Gastroesophageal sphincter (tissue), 4 donors: ENCODE results near the gene CACNA1C. TPM values are rescaled to one million over a fixed set of nuclear protein-coding genes. Genes with fewer than 3 reads are reported as not detected.

ENCODE experiments used
- ATAC-seq: fragments of 150-250 bp; one replicate; pipeline ENCODE4 v1.9.1; 2016; ENCODE audit warnings: mild to moderate bottlenecking, moderate library complexity
- H3K27ac ChIP-seq, 4 donors: fragments of 200-600 bp; sonication (generic) in 3 of 4; 1 replicate in 3 of 4; 2 replicates in 1 of 4; pipeline ENCODE4 v1.5.1; 2016 to 2019
- H3K27me3 ChIP-seq: fragments of 200-600 bp; sonication (generic); one replicate; pipeline ENCODE4 v1.5.1; 2019
- H3K36me3 ChIP-seq, 2 donors: fragments of 200-600 bp; sonication (generic); one replicate each; pipeline ENCODE4 v1.5.1; 2019; ENCODE audit warnings: control low read depth in 1 of 2
- H3K4me1 ChIP-seq, 3 donors: fragments of 200-600 bp; sonication (generic); 1 replicate in 2 of 3; 2 replicates in 1 of 3; pipeline ENCODE4 v1.5.1; 2016 to 2019; ENCODE audit warnings: control low read depth in 2 of 3
- H3K4me3 ChIP-seq, 2 donors: fragments of 200-600 bp; sonication (generic); one replicate each; pipeline ENCODE4 v1.5.1; 2019; ENCODE audit warnings: mild to moderate bottlenecking in 1 of 2, moderate library complexity in 1 of 2
- H3K9me3 ChIP-seq, 3 donors: fragments of 200-600 bp; sonication (generic); one replicate each; pipeline ENCODE4 v1.5.1; 2017 to 2019; ENCODE audit warnings: control low read depth in 2 of 3
- CTCF ChIP-seq, 4 experiments: fragments of 200-600 bp in 2 of 4; fragments of 450-650 bp in 2 of 4; sonication (generic) in 1 of 4; IDR thresholded peaks; one replicate each; pipeline ENCODE4 v1.5.1; 2017 to 2019; ENCODE audit warnings: antibody characterized with exemption in 4 of 4, mild to moderate bottlenecking in 2 of 4, moderate library complexity in 2 of 4
- EP300 ChIP-seq: sonication (generic); formaldehyde crosslinking; IDR thresholded peaks from one replicate; pipeline ENCODE4 v1.6.1; 2017; ENCODE audit warnings: antibody characterized with exemption, mild to moderate bottlenecking
- POLR2A ChIP-seq, 2 donors: fragments of 450-650 bp; IDR thresholded peaks; one replicate each; pipeline ENCODE4 v1.6.1; 2017; ENCODE audit warnings: antibody characterized with exemption in 2 of 2, mild to moderate bottlenecking in 2 of 2, moderate library complexity in 1 of 2
- POLR2AphosphoS5 ChIP-seq: sonication (generic); formaldehyde crosslinking; IDR thresholded peaks from one replicate; pipeline ENCODE4 v1.6.1; 2017; ENCODE audit warnings: antibody characterized with exemption
- WGBS, 2 donors: methylation state at CpG; one replicate each; pipeline ENCODE4 v1.1.5; 2018; ENCODE audit warnings: low coverage in 1 of 2; 5-methylcytosine and 5-hydroxymethylcytosine counted together
- total RNA-seq, 4 donors: library from RNA; depleted of rRNA; stranded (reverse); fragments of >200 nt; gene quantifications; one replicate each; pipeline ENCODE4 v1.1.0, GENCODE V29; 2016

The CACNA1C gene
- total RNA-seq, 4 donors from 2014 or later, result 22.9 to 96.2 (median 41.4) TPM

GRCh38 chr12:2509137-2509536 is 456.4 kb downstream of the CACNA1C start:
- TF ChIP-seq POLR2A (IDR thresholded peaks at IDR 0.05) (no peak), EP300 (no peak), CTCF (IDR thresholded peaks at IDR 0.05) (no peak)
- H3K36me3 ChIP-seq, result peaks cover 0 to 54% of the 10 kb centered on the region in 2 donors
- H3K4me1 ChIP-seq, result no peaks in the 10 kb centered on the region
- H3K27me3 ChIP-seq, result no peaks in the 10 kb centered on the region
- no peaks in the 10 kb centered on the region for H3K9me3 ChIP-seq
- ATAC-seq, result no peak
- 94 to 95% methylated on average over 2 to 5 of the region's 5 CpGs for whole genome bisulfite sequencing, 2 donors
- no peak overlapping the region for H3K4me3 ChIP-seq
- H3K27ac ChIP-seq, result no peak overlapping the region

- no peaks in the 10 kb centered on the region for H3K9me3 ChIP-seq
- no peak for TF ChIP-seq POLR2AphosphoS5
- no peak for TF ChIP-seq EP300
- H3K4me1 ChIP-seq, result no peaks in the 10 kb centered on the region
- no peak overlapping the region for H3K4me3 ChIP-seq
- H3K36me3 ChIP-seq, result peaks cover 0 to 54% of the 10 kb centered on the region in 2 donors
- no peaks in the 10 kb centered on the region for H3K27me3 ChIP-seq
- no peak overlapping the region for H3K27ac ChIP-seq
- WGBS, 2 donors, result 83% methylated on average over 4 of the region's 5 CpGs; no CpG with 5 or more reads in 1 of the 2 donors
- no peak for ATAC-seq
These were observed 457.3 kb downstream of the CACNA1C start for GRCh38 chr12:2510045-2510444.

GRCh38 chr12:2513141-2514037 is 460.6 kb downstream of the CACNA1C start:
- no peaks in the 10 kb centered on the region for H3K27me3 ChIP-seq
- no peak overlapping the region for H3K27ac ChIP-seq
- WGBS, 2 donors, result 71 to 74% methylated on average over 8 to 9 of the region's 11 CpGs
- peaks cover 0 to 58% of the 10 kb centered on the region in 2 donors for H3K36me3 ChIP-seq
- H3K9me3 ChIP-seq, result no peaks in the 10 kb centered on the region
- no peaks in the 10 kb centered on the region for H3K4me1 ChIP-seq
- ATAC-seq, result no peak
- no peak for TF ChIP-seq EP300
- TF ChIP-seq POLR2A (IDR thresholded peaks at IDR 0.05), result no peak
- TF ChIP-seq POLR2AphosphoS5, result no peak
- no peak for TF ChIP-seq CTCF (IDR thresholded peaks at IDR 0.05)
- H3K4me3 ChIP-seq, result no peak overlapping the region

- H3K27ac ChIP-seq, result no peak overlapping the region
- peaks cover 0 to 61% of the 10 kb centered on the region in 2 donors for H3K36me3 ChIP-seq
- no peaks in the 10 kb centered on the region for H3K27me3 ChIP-seq
- ATAC-seq, result no peak
- H3K4me1 ChIP-seq, result no peaks in the 10 kb centered on the region
- 73 to 76% methylated on average over 2 to 5 of the region's 5 CpGs for WGBS, 2 donors
- TF ChIP-seq EP300 (no peak), CTCF (IDR thresholded peaks at IDR 0.05) (no peak), POLR2AphosphoS5 (no peak), POLR2A (IDR thresholded peaks at IDR 0.05) (no peak)
- no peaks in the 10 kb centered on the region for H3K9me3 ChIP-seq
- H3K4me3 ChIP-seq, result no peak overlapping the region
These were observed 461.2 kb downstream of the CACNA1C start for GRCh38 chr12:2514038-2514340.

- no peak overlapping the region for H3K4me3 ChIP-seq
- 42 to 67% methylated on average over 2 to 3 of the region's 5 CpGs for WGBS, 2 donors
- no peak for ATAC-seq
- H3K4me1 ChIP-seq, result no peaks in the 10 kb centered on the region
- peaks cover 0 to 75% of the 10 kb centered on the region in 2 donors for H3K36me3 ChIP-seq
- H3K27ac ChIP-seq, result no peak overlapping the region
- no peaks in the 10 kb centered on the region for H3K27me3 ChIP-seq
- no peaks in the 10 kb centered on the region for H3K9me3 ChIP-seq
- no peak for TF ChIP-seq POLR2AphosphoS5
- TF ChIP-seq POLR2A (IDR thresholded peaks at IDR 0.05), result no peak
- TF ChIP-seq EP300, result no peak
- no peak for TF ChIP-seq CTCF (IDR thresholded peaks at IDR 0.05)
These were observed 468.0 kb downstream of the CACNA1C start for GRCh38 chr12:2520722-2521246.
